Measurements from ENCODE around the gene SLC25A51.

Gene SLC25A51

GRCh38 chr9:37903647-37904444 lies at the start of gene SLC25A51:
SLC25A51 (minus strand) TSS chr9:37904127; CDS start chr9:37888550, 15,577 bp downstream.
- DNase-seq: peak; percentile 48

DNA sequence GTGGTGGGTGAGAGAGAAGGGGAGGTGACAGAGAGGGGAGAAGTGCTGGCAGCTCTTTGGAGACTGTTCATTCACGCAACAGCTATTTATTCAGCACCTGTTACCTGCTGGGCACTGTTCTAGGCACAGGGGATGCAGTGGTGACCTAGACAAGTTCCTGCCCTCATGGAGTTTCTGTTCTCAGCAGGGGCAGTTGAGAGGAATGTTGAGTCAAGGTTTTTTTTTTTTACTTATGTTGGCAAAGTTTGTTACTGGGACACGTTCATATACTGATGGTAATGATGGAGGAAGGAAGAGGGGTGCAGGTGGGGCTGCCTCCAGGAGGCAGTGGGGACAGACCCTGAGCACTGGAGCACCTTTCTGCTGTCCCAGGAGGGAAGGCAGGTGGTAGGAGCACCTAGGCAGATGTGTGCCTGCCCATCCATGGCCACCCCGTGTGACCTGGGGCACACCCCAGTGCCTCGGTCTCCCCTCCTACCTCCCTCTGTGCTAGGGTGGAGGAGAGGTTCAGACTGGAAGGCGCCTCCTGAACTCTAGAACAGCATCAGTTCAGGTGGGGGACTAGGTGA lies 49.4 kb upstream of the SLC25A51 start:
- no peak for DNase-seq

- no peak for DNase-seq
These were observed 48.8 kb upstream of the SLC25A51 start for GRCh38 chr9:37952731-37953130.

DNA sequence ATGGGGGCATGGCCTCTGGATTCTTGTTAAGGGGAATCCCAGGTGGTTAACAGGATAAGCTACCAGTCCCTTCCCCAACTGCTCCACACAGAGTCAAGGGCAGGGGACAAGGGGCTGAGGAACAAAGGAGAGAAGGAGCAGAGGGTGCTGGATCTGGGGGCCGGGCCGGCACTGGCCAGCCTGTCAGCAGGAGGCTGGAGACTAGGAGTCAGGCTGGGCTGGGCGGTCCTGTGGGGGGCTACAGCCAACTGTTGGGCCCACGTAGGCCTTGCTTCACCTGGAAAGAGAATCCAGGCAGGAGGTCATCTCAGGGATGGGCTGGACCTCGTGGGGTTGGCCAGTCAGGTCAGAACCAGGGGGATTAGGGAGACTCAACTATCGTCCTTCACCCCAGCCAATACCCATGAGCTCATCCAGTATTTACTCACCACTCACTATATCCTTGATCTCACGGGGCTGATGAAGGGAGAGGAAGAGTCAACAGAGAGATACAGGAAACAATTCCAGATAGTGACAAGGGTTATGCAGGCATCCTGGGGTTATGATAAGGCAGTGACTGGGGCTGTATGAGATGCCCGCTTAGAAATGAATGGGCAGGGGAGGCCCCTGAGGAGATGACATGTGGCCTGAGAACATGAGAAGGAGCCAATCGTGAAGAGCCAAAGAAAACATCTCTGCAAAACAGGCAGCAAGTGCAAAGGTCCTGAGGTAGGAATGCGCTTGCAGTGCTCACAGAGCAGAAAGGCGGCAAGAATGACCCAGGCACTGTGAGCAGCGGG lies 47.9 kb upstream of the SLC25A51 start:
- DNase-seq: no peak

GRCh38 chr9:37950561-37950960 lies 46.6 kb upstream of the SLC25A51 start:
- DNase-seq: no peak

DNA sequence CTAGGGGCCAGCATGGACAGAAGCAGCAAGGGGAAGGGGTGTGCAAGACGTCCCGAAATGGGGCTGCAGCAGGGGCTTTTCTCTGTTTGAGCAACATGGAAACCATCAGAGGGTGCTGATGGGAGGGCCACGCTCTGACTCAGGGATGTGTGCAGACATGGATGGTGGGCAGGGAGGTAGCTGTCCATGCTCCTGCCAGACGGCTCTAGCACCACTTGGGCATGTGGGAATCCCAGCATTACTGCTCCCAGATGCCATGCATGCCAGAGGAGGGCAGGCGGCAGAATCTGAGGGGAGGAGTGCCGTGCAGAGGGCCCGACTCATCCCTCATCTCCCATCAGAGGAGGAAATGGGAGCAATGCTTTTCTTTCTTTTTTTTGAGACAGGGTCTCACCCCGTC lies 45.6 kb upstream of the SLC25A51 start:
- DNase-seq: no peak

DNA sequence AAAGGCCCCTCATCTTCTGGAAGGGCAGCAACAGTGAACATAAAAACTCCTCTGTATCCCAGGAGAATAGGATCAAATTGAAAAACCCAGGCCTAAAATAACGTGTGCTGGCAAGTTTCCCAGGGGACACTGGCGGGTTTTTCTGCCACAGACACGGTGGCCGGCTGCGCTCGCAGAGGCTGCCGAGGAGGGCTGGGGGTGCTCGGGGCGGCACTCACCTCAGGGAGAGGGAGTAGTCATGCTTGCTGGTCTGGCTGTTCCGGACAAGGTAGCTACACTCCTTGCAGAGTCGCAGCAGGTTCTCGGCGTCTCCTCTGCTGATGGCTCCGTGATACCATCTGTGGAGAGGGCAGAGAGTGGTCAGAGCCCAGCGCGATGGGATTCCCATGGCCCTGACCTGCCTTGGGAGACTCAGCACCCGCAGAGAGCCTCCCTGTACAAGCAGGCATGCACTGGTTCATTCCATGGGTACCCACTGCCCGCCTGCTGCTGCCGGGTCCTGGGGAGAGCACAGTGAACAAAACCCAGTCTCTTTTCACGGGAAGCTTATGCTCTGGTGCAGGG lies 44.6 kb upstream of the SLC25A51 start:
- DNase-seq: no peak

DNA sequence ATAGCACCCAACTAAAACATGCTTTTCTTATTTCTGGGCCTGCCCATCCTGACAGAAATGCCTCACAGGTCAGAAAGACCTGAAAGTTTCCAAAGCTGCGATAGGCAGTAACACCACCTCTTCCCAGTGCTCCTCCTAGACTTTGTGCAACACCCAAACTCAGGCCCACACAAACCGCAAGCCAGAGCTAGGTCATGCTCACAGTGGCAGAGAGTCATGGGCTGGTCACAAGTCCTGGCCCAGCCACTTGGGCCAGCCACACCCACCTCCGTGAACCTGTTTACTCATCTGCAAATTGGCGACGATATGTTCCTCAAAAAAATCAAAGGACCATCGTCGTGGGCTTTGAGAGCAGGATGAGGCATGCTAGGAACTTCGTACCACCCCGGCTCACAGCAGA lies 44.0 kb upstream of the SLC25A51 start:
- DNase-seq: no peak

- DNase-seq: no peak
These were observed 43.5 kb upstream of the SLC25A51 start for GRCh38 chr9:37947471-37947870.

DNA sequence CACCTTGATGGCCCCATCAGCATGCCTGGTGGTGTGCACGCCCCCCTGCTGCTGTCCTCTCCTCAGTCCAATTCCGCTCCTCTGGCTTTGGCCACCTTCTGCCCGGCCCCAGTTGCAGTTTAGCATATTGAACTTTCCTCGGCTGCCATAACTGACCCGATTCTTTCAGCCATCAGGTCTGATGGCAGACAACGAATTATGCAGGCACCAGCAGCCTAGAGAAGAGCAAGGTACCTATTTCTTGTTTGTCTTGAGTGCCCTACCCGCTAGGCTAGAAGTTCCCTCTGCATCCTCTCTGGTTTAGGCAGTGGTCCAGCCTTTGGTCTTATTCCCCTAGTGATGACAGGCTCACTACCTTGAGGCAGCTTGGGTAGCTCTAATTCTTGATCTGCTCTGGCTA lies 43.0 kb upstream of the SLC25A51 start:
- no peak for DNase-seq

- no peak for DNase-seq
These were observed 42.1 kb upstream of the SLC25A51 start for GRCh38 chr9:37946041-37946440.

- no peak for DNase-seq
These were observed 40.9 kb upstream of the SLC25A51 start for GRCh38 chr9:37944671-37945481.

DNA sequence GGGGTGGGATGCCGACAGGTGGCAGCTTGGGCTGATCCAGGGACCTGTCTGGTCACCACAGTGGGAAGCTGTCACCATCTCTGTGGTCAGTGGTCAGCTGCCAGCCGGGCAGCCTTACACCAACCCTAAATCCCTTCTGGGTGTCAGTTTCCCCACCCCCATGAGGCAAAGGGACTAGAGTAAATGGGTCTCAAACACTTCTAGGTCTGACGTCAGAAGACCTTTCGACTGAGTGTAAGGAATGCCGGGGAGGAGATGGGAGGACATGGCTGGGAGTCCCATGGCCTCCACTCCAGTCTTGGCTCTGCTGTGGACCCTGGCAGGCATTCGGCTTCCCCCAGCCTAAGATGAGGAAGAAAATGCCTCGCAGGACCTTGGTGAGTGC lies 40.3 kb upstream of the SLC25A51 start:
- DNase-seq: no peak

DNA sequence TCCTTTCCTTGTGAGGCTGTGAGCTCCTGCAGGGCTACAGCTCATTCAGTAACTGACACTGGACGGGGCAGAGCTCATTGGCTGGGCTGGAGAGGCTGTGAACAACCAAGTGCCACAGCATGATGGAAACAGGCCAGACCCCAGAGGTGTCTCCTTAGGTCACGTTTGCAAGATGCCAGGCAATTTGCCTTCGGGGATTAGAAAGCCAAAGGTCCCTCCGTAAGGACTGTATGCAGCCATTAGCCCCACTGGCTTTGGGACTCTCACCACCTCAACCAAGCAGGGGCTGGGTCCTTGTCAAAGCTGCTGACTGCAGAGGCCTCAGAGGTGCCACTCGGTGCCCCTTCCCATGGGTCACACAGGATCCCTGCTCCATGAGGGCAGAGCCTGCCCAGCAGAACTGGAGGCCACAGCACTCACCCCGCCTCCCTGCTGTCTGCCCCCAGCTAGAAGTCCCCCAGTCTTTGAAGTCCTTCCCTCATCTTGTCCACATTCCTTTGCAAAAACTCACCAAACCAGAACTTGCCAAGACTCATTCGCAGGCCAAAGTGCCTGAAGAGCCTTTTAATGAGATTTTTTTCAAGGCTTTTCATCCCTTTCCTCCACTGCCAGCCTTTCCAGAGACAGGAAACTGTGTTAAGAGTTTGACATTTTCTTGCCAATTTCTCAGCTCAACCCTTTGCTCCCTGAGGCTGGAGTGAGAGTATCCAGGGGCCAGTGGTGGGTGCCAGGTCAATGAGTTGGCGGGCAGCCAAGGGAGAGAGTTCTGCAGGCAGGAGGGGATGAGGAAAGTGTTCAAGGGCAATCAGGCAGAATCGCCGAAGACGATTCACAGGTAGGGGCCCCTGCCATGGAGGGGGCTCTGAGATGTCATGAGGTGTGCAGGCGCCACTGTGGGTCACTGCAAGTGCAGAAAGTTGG lies 39.7 kb upstream of the SLC25A51 start:
- no peak for DNase-seq

- no peak for DNase-seq
These were observed 38.9 kb upstream of the SLC25A51 start for GRCh38 chr9:37942621-37943344.

DNA sequence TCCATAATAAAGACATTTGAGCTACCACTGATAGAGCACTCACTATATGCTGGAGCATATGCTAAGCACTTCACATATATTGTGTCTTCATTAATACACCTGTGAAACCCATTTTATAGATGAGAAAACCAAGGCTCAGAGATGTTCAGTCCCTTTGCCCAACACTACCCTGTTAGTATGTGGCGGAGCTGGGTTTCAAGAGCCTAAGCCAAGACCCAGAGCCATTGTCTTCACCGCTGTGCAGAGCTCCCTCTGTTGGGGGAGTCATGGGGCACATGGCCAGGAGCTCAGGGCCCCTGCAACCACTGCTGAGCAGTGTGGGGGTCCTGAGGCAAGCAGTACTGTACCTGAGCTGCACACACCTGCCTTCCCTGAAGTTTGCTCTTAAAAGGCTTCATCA lies 37.3 kb upstream of the SLC25A51 start:
- DNase-seq: no peak

DNA sequence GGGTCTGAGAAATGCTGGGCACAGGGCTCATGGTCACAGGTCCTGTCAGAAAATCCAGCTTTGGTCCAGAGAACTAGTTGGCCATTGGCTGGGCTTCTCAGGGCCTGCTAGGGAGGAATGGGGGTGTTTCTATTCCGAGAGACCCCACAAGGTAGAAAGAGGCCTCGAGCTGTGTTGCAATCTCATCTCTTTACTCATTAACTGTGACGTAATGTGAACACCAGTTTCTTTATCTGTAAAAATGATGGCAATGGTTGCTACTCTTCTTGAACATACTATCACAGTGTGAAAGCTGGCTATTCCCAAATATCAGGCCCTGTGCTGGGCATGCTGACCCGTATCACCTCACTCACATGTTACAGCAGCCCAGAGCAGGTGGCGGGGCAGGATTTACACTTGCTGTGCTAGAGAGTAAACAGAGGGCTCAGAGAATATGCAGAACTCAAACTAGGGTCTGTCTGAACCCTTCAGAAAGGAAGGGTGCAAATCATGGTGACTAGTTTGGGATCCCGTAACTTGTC lies 35.7 kb upstream of the SLC25A51 start:
- no peak for DNase-seq

- no peak for DNase-seq
These were observed 34.4 kb upstream of the SLC25A51 start for GRCh38 chr9:37938121-37938891.

GRCh38 chr9:37937366-37937765 lies 33.4 kb upstream of the SLC25A51 start:
- no peak for DNase-seq

DNA sequence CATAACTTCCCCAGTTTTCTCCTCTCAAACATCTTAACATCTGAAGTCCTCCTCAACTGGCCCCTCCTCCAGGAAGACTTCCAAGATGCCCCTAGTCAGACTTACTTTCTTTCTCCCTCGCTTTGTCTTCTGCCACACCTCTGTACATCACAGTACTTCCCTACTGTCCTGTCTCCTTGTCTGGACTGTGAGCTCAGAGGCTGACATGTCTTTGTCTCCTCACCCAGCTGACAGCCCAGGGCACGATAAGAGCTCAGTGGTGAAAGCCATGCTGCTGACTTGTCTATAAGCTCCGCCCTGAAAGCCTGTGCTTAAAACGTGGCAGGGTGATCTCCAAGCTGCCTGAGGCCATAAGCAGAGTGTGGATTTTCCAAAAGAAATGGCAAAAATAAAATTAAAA lies 33.0 kb upstream of the SLC25A51 start:
- no peak for DNase-seq
